Measurements from ENCODE around the gene DUOX1.
A peak's percentile ranks its signal among the peaks of the same experiment; 100 is the strongest.

DUOX1 gene

DNA sequence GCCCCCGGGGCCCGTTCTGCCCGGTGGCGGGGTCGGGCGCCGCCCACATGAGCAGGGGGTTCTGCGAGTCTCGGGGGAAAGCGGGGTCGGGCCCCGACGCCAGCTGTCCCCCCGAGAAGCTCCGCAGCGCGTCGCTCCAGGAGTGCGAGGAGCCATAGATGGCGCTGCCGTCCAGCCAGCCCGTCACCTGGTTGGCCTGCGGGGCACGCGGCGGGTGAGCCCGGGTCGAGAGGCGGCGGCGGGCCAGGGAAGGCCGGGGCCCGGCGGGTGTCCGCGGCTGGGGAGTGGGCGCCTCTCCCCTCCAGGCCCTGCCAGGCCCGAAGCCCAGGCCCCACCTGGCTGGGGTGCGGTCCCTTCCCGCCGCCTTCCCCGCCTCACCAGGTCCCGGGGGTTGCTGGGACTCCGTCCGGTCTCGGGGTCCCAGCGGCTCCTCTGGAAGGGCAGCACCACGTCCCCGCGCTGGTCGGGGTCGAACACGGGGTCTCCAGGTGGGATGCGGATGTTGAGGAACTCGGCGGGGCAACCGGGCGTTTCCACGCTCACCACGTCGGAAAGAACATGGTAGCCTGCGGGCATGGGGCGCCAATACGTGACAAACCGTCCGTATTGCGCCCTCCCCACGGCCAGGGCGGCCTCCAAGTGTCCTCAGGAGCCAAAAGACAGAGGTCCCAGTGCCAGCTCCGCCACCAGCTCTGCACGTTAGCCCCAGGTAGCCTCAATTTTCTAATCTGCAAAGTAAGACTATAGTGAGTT is 18.2 kb upstream of the DUOX1 start:
- 8% methylated on average over 69 of the region's 71 CpGs for WGBS
- Histone ChIP-seq H3K9ac (ENCODE audit: low read length) (no peak overlapping the region), H3K9me3 (ENCODE audit: control insufficient read depth, low read length) (no peaks in the 10 kb centered on the region)

DNA sequence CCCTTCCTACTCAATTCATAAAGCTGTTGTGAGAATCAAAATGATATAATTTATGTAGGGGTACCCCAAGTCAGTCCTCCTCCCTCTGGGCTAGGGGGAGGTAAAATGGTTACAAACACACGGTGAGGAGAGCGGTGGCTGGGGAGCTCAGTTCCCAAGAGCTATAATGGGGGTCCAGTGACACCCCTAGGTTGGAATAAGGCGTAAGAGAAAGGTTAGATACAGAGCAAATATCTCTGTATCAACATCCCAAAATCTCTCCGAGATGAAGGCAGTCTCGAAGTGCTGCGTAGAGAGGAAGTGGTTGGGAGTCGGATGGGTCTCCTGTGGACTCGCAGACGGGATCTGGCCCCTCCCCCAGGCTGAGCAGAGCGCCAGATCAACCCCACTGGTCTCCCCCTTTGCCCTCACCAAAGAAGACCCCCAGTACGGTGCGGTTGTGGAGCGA is 17.6 kb upstream of the DUOX1 start:
- Histone ChIP-seq H3K4me1 (ENCODE audit: control insufficient read depth, insufficient read depth, low read depth, low read length) (peaks cover 25% of the 10 kb centered on the region), H3K18ac (ENCODE audit: low read depth in 1 of 2, low read length in 2 of 2) (no peak overlapping the region), H3K4ac (ENCODE audit: low read depth in 1 of 2, low read length in 2 of 2) (no peak overlapping the region), H3K9ac (ENCODE audit: low read length) (no peak overlapping the region), H3K4me2 (ENCODE audit: low read length, poor library complexity, severe bottlenecking) (no peak overlapping the region), H4K91ac (ENCODE audit: low read length) (no peak overlapping the region), H2BK5ac (ENCODE audit: low read depth, low read length, poor library complexity, severe bottlenecking) (no peak overlapping the region), H3K4me3 (ENCODE audit: insufficient read depth in 1 of 2, low read depth in 1 of 2, low read length in 2 of 2) (peak overlapping the region in 1 of 2 experiments; percentile 8), H3K23ac (ENCODE audit: low read length in 2 of 2) (no peak overlapping the region), H3K27me3 (ENCODE audit: control insufficient read depth in 1 of 2, insufficient read depth in 1 of 2, low read length in 2 of 2) (peaks cover 78 to 83% of the 10 kb centered on the region in 2 experiments), H3K36me3 (ENCODE audit: control insufficient read depth in 1 of 2, insufficient read depth in 2 of 2, low read depth in 1 of 2, low read length in 2 of 2) (no peaks in the 10 kb centered on the region), H3K9me3 (ENCODE audit: control insufficient read depth, low read length) (no peaks in the 10 kb centered on the region), H2BK120ac (ENCODE audit: low read depth, low read length) (no peak overlapping the region), H3K27ac (ENCODE audit: low read length, poor library complexity, severe bottlenecking) (no peak overlapping the region), H4K8ac (ENCODE audit: low read length) (no peak overlapping the region), H2AFZ (ENCODE audit: low read depth, low read length) (no peak overlapping the region), H2BK15ac (ENCODE audit: low read depth, poor library complexity, severe bottlenecking) (no peak overlapping the region), H3K14ac (ENCODE audit: low read length in 2 of 2) (no peak overlapping the region), H2AK5ac (ENCODE audit: low read length, severe bottlenecking) (no peak overlapping the region), H3K79me1 (replicated peaks; ENCODE audit: low read length, poor library complexity, severe bottlenecking) (no peaks in the 10 kb centered on the region), H2BK12ac (ENCODE audit: low read length in 2 of 2) (no peak overlapping the region)
- no peak for DNase-seq
- 2% methylated on average over 9 of the region's 13 CpGs for WGBS

More for the DNA sequence above, 18.2 kb upstream of the DUOX1 start:
- H3K4me3 ChIP-seq (ENCODE audit: insufficient read depth in 1 of 2, low read depth in 1 of 2, low read length in 2 of 2): no peak overlapping the region
- no peaks in the 10 kb centered on the region for H3K79me1 ChIP-seq (replicated peaks; ENCODE audit: low read length, poor library complexity, severe bottlenecking)
- H3K36me3 ChIP-seq (ENCODE audit: control insufficient read depth in 1 of 2, insufficient read depth in 2 of 2, low read depth in 1 of 2, low read length in 2 of 2): no peaks in the 10 kb centered on the region
- H3K23ac ChIP-seq (ENCODE audit: low read length in 2 of 2): no peak overlapping the region
- no peak overlapping the region for H2BK120ac ChIP-seq (ENCODE audit: low read depth, low read length)
- no peak for DNase-seq
- H2BK5ac ChIP-seq (ENCODE audit: low read depth, low read length, poor library complexity, severe bottlenecking): no peak overlapping the region
- no peak overlapping the region for H2BK15ac ChIP-seq (ENCODE audit: low read depth, poor library complexity, severe bottlenecking)
- H2BK12ac ChIP-seq (ENCODE audit: low read length in 2 of 2): no peak overlapping the region
- peaks cover 20% of the 10 kb centered on the region for H3K4me1 ChIP-seq (ENCODE audit: control insufficient read depth, insufficient read depth, low read depth, low read length)
- H3K4me2 ChIP-seq (ENCODE audit: low read length, poor library complexity, severe bottlenecking): no peak overlapping the region
- peaks cover 73 to 80% of the 10 kb centered on the region in 2 experiments for H3K27me3 ChIP-seq (ENCODE audit: control insufficient read depth in 1 of 2, insufficient read depth in 1 of 2, low read length in 2 of 2)
- no peak overlapping the region for H4K8ac ChIP-seq (ENCODE audit: low read length)
- no peak overlapping the region for H3K14ac ChIP-seq (ENCODE audit: low read length in 2 of 2)
- no peak overlapping the region for H3K4ac ChIP-seq (ENCODE audit: low read depth in 1 of 2, low read length in 2 of 2)
- no peak overlapping the region for H3K18ac ChIP-seq (ENCODE audit: low read depth in 1 of 2, low read length in 2 of 2)
- H2AK5ac ChIP-seq (ENCODE audit: low read length, severe bottlenecking): no peak overlapping the region
- H2AFZ ChIP-seq (ENCODE audit: low read depth, low read length): no peak overlapping the region
- H4K91ac ChIP-seq (ENCODE audit: low read length): no peak overlapping the region
- H3K27ac ChIP-seq (ENCODE audit: low read length, poor library complexity, severe bottlenecking): no peak overlapping the region

GRCh38 chr15:45112591-45113379 is 17.0 kb upstream of the DUOX1 start:
- Histone ChIP-seq H4K91ac (ENCODE audit: low read length) (no peak overlapping the region), H3K18ac (ENCODE audit: low read depth in 1 of 2, low read length in 2 of 2) (no peak overlapping the region), H4K8ac (ENCODE audit: low read length) (no peak overlapping the region), H3K4me3 (ENCODE audit: insufficient read depth in 1 of 2, low read depth in 1 of 2, low read length in 2 of 2) (peak overlapping the region in 1 of 2 experiments; percentile 8), H3K79me1 (replicated peaks; ENCODE audit: low read length, poor library complexity, severe bottlenecking) (no peaks in the 10 kb centered on the region), H2BK120ac (ENCODE audit: low read depth, low read length) (no peak overlapping the region), H3K36me3 (ENCODE audit: control insufficient read depth in 1 of 2, insufficient read depth in 2 of 2, low read depth in 1 of 2, low read length in 2 of 2) (no peaks in the 10 kb centered on the region), H3K4me1 (ENCODE audit: control insufficient read depth, insufficient read depth, low read depth, low read length) (peaks cover 28% of the 10 kb centered on the region), H3K9me3 (ENCODE audit: control insufficient read depth, low read length) (no peaks in the 10 kb centered on the region), H3K9ac (ENCODE audit: low read length) (no peak overlapping the region), H3K27ac (ENCODE audit: low read length, poor library complexity, severe bottlenecking) (no peak overlapping the region), H2BK15ac (ENCODE audit: low read depth, poor library complexity, severe bottlenecking) (no peak overlapping the region), H3K4ac (ENCODE audit: low read depth in 1 of 2, low read length in 2 of 2) (no peak overlapping the region), H3K23ac (ENCODE audit: low read length in 2 of 2) (no peak overlapping the region), H3K14ac (ENCODE audit: low read length in 2 of 2) (no peak overlapping the region), H2BK5ac (ENCODE audit: low read depth, low read length, poor library complexity, severe bottlenecking) (no peak overlapping the region), H2AFZ (ENCODE audit: low read depth, low read length) (no peak overlapping the region), H2AK5ac (ENCODE audit: low read length, severe bottlenecking) (no peak overlapping the region), H3K4me2 (ENCODE audit: low read length, poor library complexity, severe bottlenecking) (no peak overlapping the region), H2BK12ac (ENCODE audit: low read length in 2 of 2) (no peak overlapping the region), H3K27me3 (ENCODE audit: control insufficient read depth in 1 of 2, insufficient read depth in 1 of 2, low read length in 2 of 2) (peaks cover 84 to 89% of the 10 kb centered on the region in 2 experiments)
- WGBS: 3% methylated on average over 52 of the region's 58 CpGs
- no peak for DNase-seq

DNA sequence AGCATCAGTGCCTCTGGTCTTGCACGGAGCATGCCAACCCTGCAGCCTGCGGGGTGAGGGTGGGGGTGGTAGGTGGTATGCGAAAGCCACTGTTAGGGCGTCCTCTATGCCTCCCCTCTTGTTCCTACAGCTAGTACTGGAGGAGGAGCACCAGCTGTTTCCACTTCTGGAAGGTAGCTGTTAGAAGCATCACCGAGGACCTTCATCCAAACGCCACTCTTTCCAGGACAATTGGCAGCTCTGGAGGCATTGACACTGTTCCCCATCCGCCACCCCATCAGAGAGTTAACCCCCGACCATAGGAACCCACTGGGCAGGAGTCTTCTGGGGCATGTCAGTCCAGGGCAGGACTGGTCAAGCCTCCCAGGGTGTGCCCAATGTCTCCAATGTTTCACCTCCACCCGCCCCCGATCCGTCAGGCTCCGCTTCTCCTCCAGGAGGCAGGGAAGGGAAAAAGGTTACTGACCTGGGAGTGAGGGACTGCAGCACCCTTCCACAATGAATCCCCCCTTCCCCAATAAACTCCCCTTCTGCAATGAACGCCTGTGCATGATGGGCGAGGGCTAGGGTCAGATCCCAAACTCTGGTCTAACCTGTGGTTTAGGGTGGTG is 16.3 kb upstream of the DUOX1 start:
- no peaks in the 10 kb centered on the region for H3K36me3 ChIP-seq (ENCODE audit: control insufficient read depth in 1 of 2, insufficient read depth in 2 of 2, low read depth in 1 of 2, low read length in 2 of 2)
- H2BK120ac ChIP-seq (ENCODE audit: low read depth, low read length): no peak overlapping the region
- H3K9me3 ChIP-seq (ENCODE audit: control insufficient read depth, low read length): no peaks in the 10 kb centered on the region
- no peak overlapping the region for H3K4me3 ChIP-seq (ENCODE audit: insufficient read depth in 1 of 2, low read depth in 1 of 2, low read length in 2 of 2)
- no peak overlapping the region for H2BK15ac ChIP-seq (ENCODE audit: low read depth, poor library complexity, severe bottlenecking)
- DNase-seq: no peak
- H3K18ac ChIP-seq (ENCODE audit: low read depth in 1 of 2, low read length in 2 of 2): no peak overlapping the region
- H2BK12ac ChIP-seq (ENCODE audit: low read length in 2 of 2): no peak overlapping the region
- no peak overlapping the region for H3K27ac ChIP-seq (ENCODE audit: low read length, poor library complexity, severe bottlenecking)
- H2AK5ac ChIP-seq (ENCODE audit: low read length, severe bottlenecking): no peak overlapping the region
- H3K4me2 ChIP-seq (ENCODE audit: low read length, poor library complexity, severe bottlenecking): no peak overlapping the region
- H2AFZ ChIP-seq (ENCODE audit: low read depth, low read length): no peak overlapping the region
- no peaks in the 10 kb centered on the region for H3K79me1 ChIP-seq (replicated peaks; ENCODE audit: low read length, poor library complexity, severe bottlenecking)
- H3K14ac ChIP-seq (ENCODE audit: low read length in 2 of 2): no peak overlapping the region
- no peak overlapping the region for H2BK5ac ChIP-seq (ENCODE audit: low read depth, low read length, poor library complexity, severe bottlenecking)
- H3K4ac ChIP-seq (ENCODE audit: low read depth in 1 of 2, low read length in 2 of 2): no peak overlapping the region
- H3K9ac ChIP-seq (ENCODE audit: low read length): no peak overlapping the region
- H3K23ac ChIP-seq (ENCODE audit: low read length in 2 of 2): no peak overlapping the region
- peaks cover 86% of the 10 kb centered on the region in 2 experiments for H3K27me3 ChIP-seq (ENCODE audit: control insufficient read depth in 1 of 2, insufficient read depth in 1 of 2, low read length in 2 of 2)
- 5% methylated on average over 11 of the region's 14 CpGs for WGBS
- H4K91ac ChIP-seq (ENCODE audit: low read length): no peak overlapping the region
- peaks cover 28% of the 10 kb centered on the region for H3K4me1 ChIP-seq (ENCODE audit: control insufficient read depth, insufficient read depth, low read depth, low read length)
- H4K8ac ChIP-seq (ENCODE audit: low read length): no peak overlapping the region

All from mesenchymal stem cell (in vitro differentiated cells and primary cell).